PC-3 (cell line): ENCODE results near the gene DNAH14. TPM values are rescaled to one million over a fixed set of nuclear protein-coding genes. Genes with fewer than 3 reads are reported as not detected.

Source experiments
- ATAC-seq: fragments of 200-7000 bp; cut with Tn5 transposase; 2 replicates; pipeline ENCODE4 v1.9.1; 2020; ENCODE audit warnings: mild to moderate bottlenecking, moderate library complexity
- BruUV-seq: library from RNA; stranded (reverse); fragments of 400-500 nt; replicated peaks from 2 replicates; lab custom pipeline; 2021; lab: Mats Ljungman, UMichigan
- CTCF ChIA-PET: fragments of 300-600 bp; sonication (Branson Sonifier 250); formaldehyde crosslinking; loops from one replicate; lab custom pipeline; 2022; ENCODE audit warnings: antibody characterized with exemption; lab: Charles Lee
- POLR2A ChIA-PET: fragments of 300-600 bp; sonication (Branson Sonifier 250); formaldehyde crosslinking; loops from one replicate; lab custom pipeline; 2022; ENCODE audit warnings: antibody characterized with exemption; ENCODE audit not compliant: unreplicated experiment; lab: Charles Lee
- DNase-seq: peaks from one replicate; pipeline ENCODE4 v3.0.0-alpha.2; 2015
- H2AFZ ChIP-seq: fragments of 300-600 bp; sonication (generic); 2 replicates; pipeline ENCODE4 v1.6.0; 2016; ENCODE audit warnings: antibody characterized with exemption, low read length
- H3F3A ChIP-seq: fragments of 300-600 bp; sonication (generic); one replicate; pipeline ENCODE4 v1.6.0; 2017; ENCODE audit warnings: antibody characterized with exemption, low read length, control low read depth, mild to moderate bottlenecking; ENCODE audit not compliant: unreplicated experiment
- H3K27ac ChIP-seq: fragments of 300-600 bp; sonication (generic); 2 replicates; pipeline ENCODE4 v1.5.1; 2016; ENCODE audit warnings: mild to moderate bottlenecking, low read length
- H3K27me3 ChIP-seq: fragments of 300-600 bp; sonication (generic); 2 replicates; pipeline ENCODE4 v1.6.1; 2016; ENCODE audit warnings: low read length, mixed read lengths
- H3K36me3 ChIP-seq: fragments of 300-600 bp; sonication (generic); 2 replicates; pipeline ENCODE4 v1.6.1; 2016; ENCODE audit warnings: low read depth, mixed run types, low read length, mixed read lengths
- H3K4me1 ChIP-seq: fragments of 300-600 bp; sonication (generic); 2 replicates; pipeline ENCODE4 v1.5.1; 2016; ENCODE audit warnings: low read length; ENCODE audit not compliant: insufficient read depth
- H3K4me2 ChIP-seq: fragments of 300-600 bp; sonication (generic); 2 replicates; pipeline ENCODE4 v1.6.0; 2016; ENCODE audit warnings: low read length
- H3K4me3 ChIP-seq: fragments of 300-600 bp; sonication (generic); 2 replicates; pipeline ENCODE4 v1.5.1; 2016; ENCODE audit warnings: mild to moderate bottlenecking, low read length, mixed read lengths
- H3K79me2 ChIP-seq: fragments of 300-600 bp; sonication (generic); 2 replicates; pipeline ENCODE4 v1.6.1; 2017; ENCODE audit warnings: low read length, mixed read lengths
- H3K9ac ChIP-seq: fragments of 300-600 bp; sonication (generic); 2 replicates; pipeline ENCODE4 v1.6.0; 2016; ENCODE audit warnings: mild to moderate bottlenecking, low read length
- H3K9me2 ChIP-seq: fragments of 300-600 bp; sonication (generic); replicated peaks from 2 replicates; pipeline ENCODE4 v1.6.1; 2016; ENCODE audit warnings: mixed run types, low read length, mixed read lengths
- H3K9me3 ChIP-seq: fragments of 300-600 bp; sonication (generic); 2 replicates; pipeline ENCODE4 v1.6.1; 2016; ENCODE audit warnings: low read length, mixed read lengths
- H4K20me1 ChIP-seq: fragments of 300-600 bp; sonication (generic); 2 replicates; pipeline ENCODE4 v1.6.1; 2016; ENCODE audit warnings: low read length, mixed read lengths
- EZH2 ChIP-seq: fragments of 300-600 bp; sonication (generic); IDR thresholded peaks from one replicate; pipeline ENCODE4 v1.6.1; 2017; ENCODE audit warnings: antibody characterized with exemption, mild to moderate bottlenecking, low read length; ENCODE audit not compliant: unreplicated experiment
- EZH2phosphoT487 ChIP-seq: fragments of 300-600 bp; sonication (generic); IDR thresholded peaks from 2 replicates; pipeline ENCODE4 v1.6.1; 2018; ENCODE audit warnings: mild to moderate bottlenecking, antibody characterized with exemption, low read length, borderline replicate concordance
- intact Hi-C: fragments of 100-400 bp; cut with micrococcal nuclease; formaldehyde crosslinking; loops from 2 replicates; pipeline ENCODE4 v1.9.0; 2023
- total RNA-seq: library from RNA; depleted of rRNA; stranded (reverse); fragments of >200 nt; gene quantifications from 2 replicates; pipeline ENCODE4 v1.2.3, GENCODE V29; 2014
- TF ChIP-seq, protein P1 (sequence below): fragments of 300-600 bp; sonication (generic); conservative IDR thresholded peaks from 2 replicates; pipeline ENCODE4 v1.5.1; 2017; ENCODE audit warnings: antibody characterized with exemption, low read depth, mild to moderate bottlenecking, low read length

DNAH14 gene
- total RNA-seq, 1 experiment from 2014 or later: 42.8 TPM

DNA sequence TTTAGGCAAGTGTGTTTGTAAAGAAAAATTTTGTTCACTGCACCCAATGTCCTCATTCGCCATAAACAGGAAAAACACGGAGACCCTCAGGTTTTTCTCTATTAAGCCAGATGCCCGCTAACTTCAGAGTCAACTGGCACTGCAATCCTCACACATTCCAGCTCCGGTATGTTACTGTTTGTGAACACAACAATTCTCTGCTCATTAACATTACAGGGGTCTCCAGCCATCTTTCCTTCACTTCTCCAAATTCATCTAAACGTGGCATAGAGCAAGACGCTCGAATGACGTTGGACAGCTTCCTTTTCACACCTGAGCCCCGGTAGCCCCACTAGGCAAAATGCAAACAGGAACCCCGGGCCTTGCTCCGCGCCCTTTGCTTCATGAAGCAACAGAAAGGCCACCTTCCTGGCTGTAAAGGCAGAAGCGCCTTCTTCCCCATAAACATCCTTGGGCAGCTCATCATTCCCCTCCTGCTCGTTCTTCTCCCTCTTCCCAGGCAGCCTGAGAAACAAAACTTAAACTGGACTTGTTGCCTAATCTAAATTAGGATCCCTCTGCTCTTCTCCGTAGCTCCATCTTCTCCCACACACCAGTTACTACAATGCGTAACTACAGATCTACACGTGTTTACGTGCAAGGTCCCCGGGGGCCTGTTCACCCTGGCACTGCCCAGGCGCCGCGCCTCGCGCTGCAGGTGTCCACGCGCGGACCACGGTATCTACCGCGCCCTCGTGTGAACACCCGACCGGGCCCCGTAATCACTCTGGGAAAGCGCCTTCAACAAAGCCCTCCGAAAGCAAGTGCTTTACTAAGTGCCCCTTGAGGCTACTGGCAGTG is 497.1 kb downstream of the DNAH14 start:
- Histone ChIP-seq H3K79me2 (peaks cover 62% of the 10 kb centered on the region), H3K27me3 (no peaks in the 10 kb centered on the region), H4K20me1 (peaks cover 42% of the 10 kb centered on the region), H2AFZ (peak overlapping the region; percentile 82), H3K4me3 (peak overlapping the region; percentile 89), H3F3A (no peaks in the 10 kb centered on the region), H3K36me3 (peaks cover 6% of the 10 kb centered on the region; the same call in 1 of the 2 replicates), H3K4me2 (peak overlapping the region; percentile 92), H3K9me3 (no peaks in the 10 kb centered on the region), H3K9me2 (no peaks in the 10 kb centered on the region), H3K4me1 (peaks cover 48% of the 10 kb centered on the region), H3K27ac (peak overlapping the region; percentile 5), H3K9ac (peak overlapping the region; percentile 82)
- ChIA-PET POLR2A (no interaction called here), CTCF (interaction anchor here (2.2 kb wide), 1 partner anchor 107 kb away, joined by 6 read pairs; no protein-coding TSS in a partner anchor)
- intact Hi-C loops: loop anchor here (2.0 to 5.0 kb wide), 2 partner anchors 66 to 494 kb away; no protein-coding TSS in a partner anchor
- no peak for TF ChIP-seq EZH2phosphoT487
- TF ChIP-seq, protein P1, sequence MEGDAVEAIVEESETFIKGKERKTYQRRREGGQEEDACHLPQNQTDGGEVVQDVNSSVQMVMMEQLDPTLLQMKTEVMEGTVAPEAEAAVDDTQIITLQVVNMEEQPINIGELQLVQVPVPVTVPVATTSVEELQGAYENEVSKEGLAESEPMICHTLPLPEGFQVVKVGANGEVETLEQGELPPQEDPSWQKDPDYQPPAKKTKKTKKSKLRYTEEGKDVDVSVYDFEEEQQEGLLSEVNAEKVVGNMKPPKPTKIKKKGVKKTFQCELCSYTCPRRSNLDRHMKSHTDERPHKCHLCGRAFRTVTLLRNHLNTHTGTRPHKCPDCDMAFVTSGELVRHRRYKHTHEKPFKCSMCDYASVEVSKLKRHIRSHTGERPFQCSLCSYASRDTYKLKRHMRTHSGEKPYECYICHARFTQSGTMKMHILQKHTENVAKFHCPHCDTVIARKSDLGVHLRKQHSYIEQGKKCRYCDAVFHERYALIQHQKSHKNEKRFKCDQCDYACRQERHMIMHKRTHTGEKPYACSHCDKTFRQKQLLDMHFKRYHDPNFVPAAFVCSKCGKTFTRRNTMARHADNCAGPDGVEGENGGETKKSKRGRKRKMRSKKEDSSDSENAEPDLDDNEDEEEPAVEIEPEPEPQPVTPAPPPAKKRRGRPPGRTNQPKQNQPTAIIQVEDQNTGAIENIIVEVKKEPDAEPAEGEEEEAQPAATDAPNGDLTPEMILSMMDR: no peak
- TF ChIP-seq EZH2: no peak
- peak; percentile 15 for ATAC-seq
- DNase-seq: peak; percentile 39
- BruUV-seq: TSS peak; percentile 34

DNA sequence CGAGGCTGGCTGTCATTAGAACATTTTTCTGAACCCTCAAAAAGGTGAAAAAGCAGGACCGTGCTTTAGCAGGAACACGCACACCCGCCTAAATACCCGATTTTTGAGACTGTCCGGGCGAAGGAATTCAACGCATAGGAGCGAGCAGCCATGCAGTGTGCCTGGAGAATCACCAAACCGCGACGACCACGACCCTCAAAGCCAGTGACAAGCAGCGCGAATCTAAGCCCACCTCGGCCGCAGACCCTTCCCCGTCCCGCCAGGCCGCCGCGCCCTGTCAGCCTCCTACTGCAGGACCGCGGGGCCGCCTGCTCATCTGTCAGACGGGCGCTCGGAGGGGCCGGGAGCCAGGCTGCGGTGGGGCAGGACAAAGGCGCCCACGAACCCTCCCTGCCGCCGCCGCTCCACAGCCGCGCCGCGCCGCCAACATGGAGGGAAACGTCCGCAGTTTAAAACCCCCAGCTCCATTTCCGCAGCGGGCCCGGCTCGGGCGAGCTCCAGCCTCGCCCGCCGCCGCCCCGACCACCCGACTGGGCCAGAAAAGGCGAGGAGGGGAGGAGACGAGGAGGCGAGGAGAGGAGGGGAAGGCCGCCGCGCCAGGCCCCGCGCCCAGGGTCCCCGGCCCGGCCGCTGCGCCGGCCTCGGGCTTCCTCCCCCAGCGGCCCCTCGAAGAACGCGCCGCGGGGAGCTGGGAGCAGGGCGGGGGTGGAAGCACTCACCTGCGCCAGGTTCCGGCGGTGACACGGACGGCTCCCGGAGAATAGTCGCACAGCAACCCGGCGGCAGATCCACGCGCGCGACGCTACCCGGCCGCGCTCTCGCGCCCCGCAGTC is 498.0 kb downstream of the DNAH14 start, which contains the start of gene LBR:
LBR (minus strand) TSS at position 804 of the 833 bp plus-strand sequence. CDS start 3,963 bp downstream, outside the sequence.
- Histone ChIP-seq H3K4me1 (peaks cover 47% of the 10 kb centered on the region), H4K20me1 (peaks cover 38% of the 10 kb centered on the region), H3K27me3 (no peaks in the 10 kb centered on the region), H3K9me2 (no peaks in the 10 kb centered on the region), H3K4me2 (peak within 1 kb of the TSS; percentile 92), H3K79me2 (peaks cover 54% of the 10 kb centered on the region), H2AFZ (peak within 1 kb of the TSS; percentile 98), H3K36me3 (no peaks in the 10 kb centered on the region), H3K9me3 (no peaks in the 10 kb centered on the region), H3F3A (no peaks in the 10 kb centered on the region), H3K27ac (peak within 1 kb of the TSS; percentile 69), H3K9ac (peak within 1 kb of the TSS; percentile 82), H3K4me3 (peak within 1 kb of the TSS; percentile 89)
- ChIA-PET POLR2A (interaction anchor here (0.6 kb wide), 1 partner anchor 244 kb away, joined by 3 read pairs; no protein-coding TSS in a partner anchor), CTCF (interaction anchor here (1.0 to 2.2 kb wide), 2 partner anchors 11 to 108 kb away, joined by 3 to 6 read pairs; no protein-coding TSS in a partner anchor)
- ATAC-seq: peak; percentile 16
- TF ChIP-seq EZH2phosphoT487 (no peak), EZH2 (no peak)
- TF ChIP-seq, protein P1: no peak
- peak; percentile 43 for DNase-seq
- intact Hi-C loops: loop anchor here (2.0 to 5.0 kb wide), 2 partner anchors 67 to 495 kb away; no protein-coding TSS in a partner anchor
- no TSS peak for BruUV-seq
